ENCODE results near the gene C17orf113. TPM values are rescaled to one million over a fixed set of nuclear protein-coding genes. Genes with fewer than 3 reads are reported as not detected.
"Not testable (repeated sequence)": the region's sequence is repeated elsewhere in the genome, so short reads cannot be mapped to it uniquely, and the experiment has no call there.

Gene C17orf113
- total RNA-seq, 2 experiments from 2014 or later = 0.15 to 0.26 TPM

DNA sequence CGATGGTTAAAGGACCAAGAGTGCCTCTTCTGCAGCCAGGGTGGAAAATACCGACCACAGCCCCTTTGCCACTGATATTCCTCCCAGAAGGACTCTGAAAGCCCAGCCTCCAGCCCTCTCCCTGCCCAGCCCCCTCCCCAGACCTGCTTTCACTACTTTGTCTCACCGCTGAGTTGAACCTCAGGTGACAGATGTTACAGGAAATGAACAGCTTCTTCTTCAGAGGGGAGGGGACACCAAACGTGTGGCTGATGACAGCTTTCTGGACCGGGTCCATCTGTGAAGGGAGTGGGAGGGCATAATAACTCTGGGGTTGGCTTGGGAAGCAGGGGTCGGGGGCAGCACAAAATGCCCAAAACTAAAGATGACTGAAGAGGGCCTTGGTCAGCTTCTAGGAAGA lies 16.3 kb downstream of the C17orf113 start:
- peak; percentile 18 for DNase-seq
- Mint-ChIP-seq H3K4me3 (no peak overlapping the region), H3K27ac (no peak overlapping the region), H3K27me3 (peaks cover 10% of the 10 kb centered on the region), H3K4me1 (ENCODE audit: low read depth) (peaks cover 5% of the 10 kb centered on the region), H3K9me3 (no peaks in the 10 kb centered on the region), H3K36me3 (no peaks in the 10 kb centered on the region)
- ChIA-PET POLR2A (interaction anchor here (1.1 kb wide), 1 partner anchor 11 kb away, joined by 3 read pairs; no protein-coding TSS in a partner anchor), CTCF (interaction anchor here (0.7 to 1.7 kb wide), 4 partner anchors 9 to 67 kb away, joined by 3 to 6 read pairs (median 4); partner anchors contain the start of gene NKIRAS2)
- intact Hi-C loops (cut with micrococcal nuclease) = no loop called here

DNA sequence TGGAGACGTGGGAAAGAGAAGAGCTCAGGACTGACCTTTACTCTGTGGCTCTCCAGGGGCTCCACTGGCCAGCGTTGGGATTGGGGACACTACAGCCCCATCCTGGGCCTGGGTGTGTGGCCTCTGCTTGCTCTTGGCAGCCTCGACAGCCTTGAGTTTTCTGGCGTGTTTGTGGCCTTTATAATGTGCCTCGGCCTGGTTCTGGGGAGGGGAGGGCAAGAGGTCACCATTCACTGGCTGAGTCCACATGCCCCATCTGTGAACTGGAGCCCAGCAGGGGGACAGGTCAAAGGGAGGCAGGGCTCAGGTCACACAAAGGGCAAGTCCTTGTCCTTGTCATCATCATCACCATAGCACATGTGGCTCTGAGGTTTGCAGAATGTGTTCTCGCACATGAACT lies 18.8 kb downstream of the C17orf113 start:
- Mint-ChIP-seq H3K9me3 (no peaks in the 10 kb centered on the region), H3K27ac (no peak overlapping the region), H3K27me3 (no peaks in the 10 kb centered on the region), H3K4me1 (ENCODE audit: low read depth) (peaks cover 5% of the 10 kb centered on the region), H3K36me3 (no peaks in the 10 kb centered on the region), H3K4me3 (no peak overlapping the region)
- no peak for DNase-seq
- CTCF ChIA-PET = interaction anchor here (0.7 to 1.5 kb wide), 3 partner anchors 12 to 374 kb away, joined by 3 to 6 read pairs (median 3); partner anchors contain the start of gene NKIRAS2
- POLR2A ChIA-PET = no interaction called here
- intact Hi-C loops (cut with micrococcal nuclease) = no loop called here

GRCh38 chr17:42028791-42029127 lies 21.6 kb downstream of the C17orf113 start:
- intact Hi-C loops (cut with micrococcal nuclease) = loop anchor here (5.0 kb wide), 1 partner anchor 39 kb away; no protein-coding TSS in a partner anchor
- H3K36me3 Mint-ChIP-seq = peaks cover 4% of the 10 kb centered on the region
- H3K9me3 Mint-ChIP-seq = no peaks in the 10 kb centered on the region
- H3K27me3 Mint-ChIP-seq = no peaks in the 10 kb centered on the region
- H3K4me1 Mint-ChIP-seq (ENCODE audit: low read depth) = peaks cover 6% of the 10 kb centered on the region
- no peak overlapping the region for H3K27ac Mint-ChIP-seq
- ChIA-PET CTCF (no interaction called here), POLR2A (no interaction called here)
- H3K4me3 Mint-ChIP-seq = no peak overlapping the region
- DNase-seq = no peak

DNA sequence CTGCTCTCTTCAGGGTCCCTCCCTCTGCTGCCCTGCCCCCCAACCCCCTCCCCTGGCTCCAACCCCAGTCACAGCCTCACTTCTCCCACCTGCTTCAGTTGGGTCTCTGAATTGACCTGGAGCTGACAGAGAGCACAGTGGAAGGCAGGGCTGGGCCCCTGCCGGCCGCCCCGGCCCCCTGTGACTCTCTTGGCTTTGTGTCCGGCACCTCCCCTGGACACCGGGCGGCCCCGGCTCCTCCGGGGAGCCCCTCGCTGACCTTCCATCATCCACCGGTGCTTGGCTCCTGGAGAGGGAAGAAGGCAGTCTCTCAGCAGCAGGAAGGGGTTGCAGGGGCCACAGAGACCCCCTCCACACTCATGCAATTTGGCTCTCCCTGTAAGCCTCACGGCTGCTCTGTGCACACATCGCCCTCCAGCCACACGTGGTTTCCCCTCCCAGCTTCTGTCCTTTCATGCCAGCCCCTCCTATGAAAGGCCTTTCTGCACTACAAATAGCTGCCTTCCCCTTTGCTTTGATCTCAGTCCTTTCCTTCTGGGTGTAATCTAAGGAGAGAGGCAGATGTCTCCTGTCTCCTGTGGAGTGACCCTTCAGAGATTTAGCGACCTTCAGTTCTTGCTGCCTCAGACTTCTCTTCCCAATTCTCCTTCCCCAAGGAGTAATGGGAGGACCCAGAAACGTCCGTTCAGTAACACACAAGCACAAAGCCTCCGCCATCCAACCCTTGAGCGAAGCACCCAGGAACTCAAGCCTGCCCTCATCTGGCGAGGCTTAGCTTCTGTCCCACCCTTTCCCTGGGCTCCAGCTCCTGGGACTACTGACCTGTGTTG lies 22.2 kb downstream of the C17orf113 start:
- H3K4me1 Mint-ChIP-seq (ENCODE audit: low read depth) = peaks cover 5% of the 10 kb centered on the region
- intact Hi-C loops (cut with micrococcal nuclease) = loop anchor here (5.0 kb wide), 1 partner anchor 39 kb away; no protein-coding TSS in a partner anchor
- DNase-seq = no peak
- no peak overlapping the region for H3K27ac Mint-ChIP-seq
- no peaks in the 10 kb centered on the region for H3K9me3 Mint-ChIP-seq
- peaks cover 4% of the 10 kb centered on the region for H3K36me3 Mint-ChIP-seq
- CTCF ChIA-PET = interaction anchor here (1.0 to 13.7 kb wide), 2 partner anchors 38 to 86 kb away, joined by 3 to 211 read pairs; partner anchors contain the start of genes DHX58 and KAT2A
- H3K27me3 Mint-ChIP-seq = no peaks in the 10 kb centered on the region
- POLR2A ChIA-PET = no interaction called here
- no peak overlapping the region for H3K4me3 Mint-ChIP-seq

DNA sequence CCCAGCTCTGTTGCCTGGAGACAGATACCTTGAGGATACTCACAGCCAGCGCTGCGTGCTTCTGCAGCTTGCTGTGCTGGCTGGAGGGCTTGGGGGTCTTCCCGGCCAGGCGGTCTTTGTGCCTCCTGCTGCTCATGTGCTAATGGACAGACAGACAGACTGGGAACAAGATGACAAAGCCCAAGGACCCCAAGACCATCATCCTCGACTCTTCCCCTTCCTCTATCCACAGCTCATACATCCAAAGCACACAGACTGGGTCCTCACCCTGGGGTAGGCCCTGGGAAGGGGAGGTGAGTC lies 22.9 kb downstream of the C17orf113 start:
- intact Hi-C loops (cut with micrococcal nuclease) = loop anchor here (5.0 kb wide), 1 partner anchor 40 kb away; no protein-coding TSS in a partner anchor
- no peak overlapping the region for H3K27ac Mint-ChIP-seq
- POLR2A ChIA-PET = no interaction called here

DNA sequence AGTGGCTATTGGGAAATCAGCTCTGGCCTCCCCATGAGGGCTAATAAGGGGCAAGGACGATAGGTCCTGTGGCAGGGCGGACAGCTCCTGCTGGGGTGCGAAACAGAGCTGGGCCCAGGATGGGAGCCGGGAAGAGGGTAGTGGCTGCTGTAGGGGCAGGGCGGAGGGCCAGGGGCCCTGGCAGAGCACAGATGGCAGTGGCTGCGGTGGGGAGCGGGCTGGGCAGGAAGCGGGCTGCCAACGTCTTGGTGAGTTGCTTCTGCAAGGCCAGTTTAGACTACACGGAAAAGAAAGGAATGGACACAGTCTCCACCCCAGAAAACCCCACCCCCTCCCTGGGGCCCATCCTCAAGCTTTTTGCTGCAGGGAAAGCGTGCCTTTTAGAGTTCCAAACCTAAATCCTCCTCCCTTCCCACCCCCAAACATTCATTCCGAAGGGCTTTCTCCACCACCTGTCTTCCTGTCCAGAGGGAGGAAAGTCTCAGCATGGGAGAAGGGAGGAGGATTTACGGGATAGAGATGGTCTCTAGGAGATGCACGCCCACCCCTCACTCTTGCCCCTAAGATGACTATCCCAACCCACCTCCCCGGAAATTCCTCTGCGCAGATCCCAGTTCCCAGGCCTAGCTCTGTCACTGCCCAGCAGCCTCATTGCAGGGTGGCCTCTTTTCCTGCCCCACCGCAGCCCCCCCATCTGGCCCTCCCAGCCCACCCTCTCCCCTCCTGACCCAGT lies 23.4 kb downstream of the C17orf113 start:
- peaks cover 8% of the 10 kb centered on the region for H3K36me3 Mint-ChIP-seq
- no peaks in the 10 kb centered on the region for H3K27me3 Mint-ChIP-seq
- intact Hi-C loops (cut with micrococcal nuclease) = loop anchor here (5.0 kb wide), 1 partner anchor 40 kb away; no protein-coding TSS in a partner anchor
- peaks cover 9% of the 10 kb centered on the region for H3K4me1 Mint-ChIP-seq (ENCODE audit: low read depth)
- ChIA-PET POLR2A (interaction anchor here (1.0 to 1.7 kb wide), 3 partner anchors 9 to 86 kb away, joined by 3 to 4 read pairs (median 4); partner anchors contain the start of genes DHX58 and DNAJC7), CTCF (interaction anchor here (0.7 to 13.7 kb wide), 6 partner anchors 11 to 87 kb away, joined by 3 to 211 read pairs (median 14); partner anchors contain the start of genes DHX58, DNAJC7, KAT2A and ZNF385C)
- H3K9me3 Mint-ChIP-seq = no peaks in the 10 kb centered on the region
- H3K4me3 Mint-ChIP-seq = no peak overlapping the region
- H3K27ac Mint-ChIP-seq = no peak overlapping the region
- no peak for DNase-seq

More for the DNA sequence above, 22.9 kb downstream of the C17orf113 start:
- peaks cover 5% of the 10 kb centered on the region for H3K4me1 Mint-ChIP-seq (ENCODE audit: low read depth)
- peaks cover 4% of the 10 kb centered on the region for H3K36me3 Mint-ChIP-seq
- H3K27me3 Mint-ChIP-seq = no peaks in the 10 kb centered on the region
- no peaks in the 10 kb centered on the region for H3K9me3 Mint-ChIP-seq
- no peak for DNase-seq
- H3K4me3 Mint-ChIP-seq = no peak overlapping the region
- CTCF ChIA-PET = interaction anchor here (1.0 to 13.7 kb wide), 3 partner anchors 39 to 87 kb away, joined by 3 to 211 read pairs (median 3); partner anchors contain the start of genes DHX58 and KAT2A

DNA sequence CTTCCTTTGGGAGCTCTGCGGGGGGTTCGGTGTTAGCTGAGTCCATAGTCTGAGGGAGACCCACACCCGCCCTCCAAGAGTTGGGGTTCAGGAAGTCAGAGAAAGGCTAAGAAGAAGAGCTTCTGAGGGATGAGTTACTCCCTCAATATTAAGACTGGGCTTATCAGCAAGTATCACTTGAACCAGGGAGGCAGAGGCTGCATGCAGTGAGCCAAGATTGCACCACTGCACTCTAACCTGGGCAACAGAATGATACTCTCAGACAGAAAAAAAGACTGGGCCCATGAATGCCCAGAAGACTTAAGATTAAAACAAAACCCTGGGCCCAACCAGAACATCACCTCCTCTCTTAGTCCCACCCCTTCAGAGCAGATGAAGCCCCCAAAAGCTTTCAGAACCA lies 24.5 kb downstream of the C17orf113 start:
- Mint-ChIP-seq H3K4me3 (no peak overlapping the region), H3K27me3 (no peaks in the 10 kb centered on the region), H3K27ac (no peak overlapping the region), H3K4me1 (ENCODE audit: low read depth) (peaks cover 14% of the 10 kb centered on the region), H3K9me3 (no peaks in the 10 kb centered on the region), H3K36me3 (peaks cover 8% of the 10 kb centered on the region)
- intact Hi-C loops (cut with micrococcal nuclease) = loop anchor here (1.0 to 5.0 kb wide), 3 partner anchors 41 to 90 kb away; no protein-coding TSS in a partner anchor
- CTCF ChIA-PET = interaction anchor here (1.0 to 13.7 kb wide), 14 partner anchors 10 to 155 kb away, joined by 3 to 211 read pairs (median 6); partner anchors contain the start of genes C17orf113, DHX58, DNAJC7 and KAT2A
- POLR2A ChIA-PET = interaction anchor here (1.0 to 1.7 kb wide), 5 partner anchors 8 to 88 kb away, joined by 3 to 4 read pairs (median 3); partner anchors contain the start of genes DHX58 and DNAJC7
- DNase-seq = no peak

DNA sequence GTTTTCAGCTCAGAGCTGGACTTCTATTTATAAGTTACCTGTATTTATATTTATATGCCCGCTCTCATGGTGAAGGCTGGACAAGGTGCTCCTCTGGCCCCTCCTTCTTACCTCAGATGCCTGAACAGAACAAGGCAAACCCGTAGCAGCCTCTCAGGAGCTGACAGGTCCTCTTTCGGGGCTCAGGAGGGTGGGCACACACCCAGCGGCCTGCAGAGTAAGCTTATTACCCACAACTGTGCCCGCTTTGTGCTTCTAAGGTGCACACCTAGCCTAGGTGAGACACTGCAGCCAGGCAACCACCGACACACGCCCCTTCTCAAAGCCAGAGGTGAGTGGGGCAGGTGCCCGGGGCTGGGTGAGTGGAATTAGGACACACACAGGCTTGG lies 25.2 kb downstream of the C17orf113 start:
- POLR2A ChIA-PET = interaction anchor here (1.2 to 1.7 kb wide), 3 partner anchors 74 to 89 kb away, joined by 3 to 4 read pairs (median 3); partner anchors contain the start of gene DHX58
- Mint-ChIP-seq H3K4me3 (no peak overlapping the region), H3K27ac (no peak overlapping the region), H3K9me3 (no peaks in the 10 kb centered on the region), H3K4me1 (ENCODE audit: low read depth) (peaks cover 19% of the 10 kb centered on the region), H3K36me3 (peaks cover 8% of the 10 kb centered on the region), H3K27me3 (no peaks in the 10 kb centered on the region)
- intact Hi-C loops (cut with micrococcal nuclease) = loop anchor here (1.0 to 5.0 kb wide), 3 partner anchors 42 to 91 kb away; no protein-coding TSS in a partner anchor
- CTCF ChIA-PET = interaction anchor here (0.6 to 13.7 kb wide), 20 partner anchors 9 to 156 kb away, joined by 3 to 211 read pairs (median 4); partner anchors contain the start of genes C17orf113, DHX58, DNAJC7 and KAT2A
- no peak for DNase-seq

DNA sequence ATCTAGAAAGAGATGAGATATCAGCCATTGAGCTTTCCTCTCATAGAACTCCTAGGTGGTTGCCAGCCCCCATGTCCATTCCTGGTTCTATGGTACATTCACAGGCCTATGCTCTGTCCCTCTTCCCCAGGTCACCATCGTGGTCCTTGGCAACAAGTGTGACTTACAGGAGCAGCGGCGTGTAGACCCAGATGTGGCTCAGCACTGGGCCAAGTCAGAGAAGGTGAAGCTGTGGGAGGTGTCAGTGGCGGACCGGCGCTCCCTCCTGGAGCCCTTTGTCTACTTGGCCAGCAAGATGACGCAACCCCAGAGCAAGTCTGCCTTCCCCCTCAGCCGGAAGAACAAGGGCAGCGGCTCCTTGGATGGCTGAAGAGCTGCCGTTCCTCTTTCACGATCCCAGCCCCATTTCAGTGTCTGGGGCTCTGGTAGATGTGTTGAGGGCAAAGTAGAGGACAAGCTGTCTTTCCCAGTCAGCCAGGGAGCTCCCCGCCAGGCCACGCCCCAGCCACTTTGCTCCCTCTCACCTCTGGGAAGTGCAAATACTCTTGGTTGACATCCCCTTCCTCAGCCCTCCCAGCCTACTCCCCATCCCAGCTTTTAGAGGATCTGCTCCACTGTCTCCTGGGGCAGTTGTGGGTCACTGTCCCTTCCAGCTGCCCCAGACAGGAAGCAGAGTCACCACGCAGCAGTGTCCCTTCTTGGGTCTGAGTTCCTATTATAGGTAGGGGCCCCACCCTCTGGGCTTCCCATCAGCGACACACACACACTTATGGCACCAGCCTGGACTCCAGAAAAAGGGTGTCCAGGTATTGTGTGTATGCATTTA lies 26.7 kb downstream of the C17orf113 start:
- H3K27ac Mint-ChIP-seq = no peak overlapping the region

GRCh38 chr17:42020845-42021244 lies 29.6 kb downstream of the C17orf113 start:
- DNase-seq; H3K9me3 Mint-ChIP-seq; H3K27ac Mint-ChIP-seq; H3K27me3 Mint-ChIP-seq; intact Hi-C loops (cut with micrococcal nuclease): not testable (repeated sequence)
- POLR2A ChIA-PET = interaction anchor here (0.6 to 3.5 kb wide), 6 partner anchors 25 to 399 kb away, joined by 3 to 13 read pairs (median 3); partner anchors contain the start of gene KAT2A
- Mint-ChIP-seq H3K4me1 (ENCODE audit: low read depth) (peaks cover 40% of the 10 kb centered on the region), H3K36me3 (peaks cover 17% of the 10 kb centered on the region), H3K4me3 (peak overlapping the region; percentile 82)
- CTCF ChIA-PET = interaction anchor here (0.9 to 13.7 kb wide), 16 partner anchors 11 to 353 kb away, joined by 3 to 211 read pairs (median 4); partner anchors contain the start of genes DHX58, KAT2A, ODAD4 and ZNF385C

More for the DNA sequence above, 26.7 kb downstream of the C17orf113 start:
- DNase-seq = no peak
- Mint-ChIP-seq H3K4me3 (no peak overlapping the region), H3K4me1 (ENCODE audit: low read depth) (peaks cover 27% of the 10 kb centered on the region), H3K36me3 (peaks cover 8% of the 10 kb centered on the region), H3K9me3 (no peaks in the 10 kb centered on the region), H3K27me3 (no peaks in the 10 kb centered on the region)
- CTCF ChIA-PET = interaction anchor here (0.6 to 13.7 kb wide), 14 partner anchors 11 to 512 kb away, joined by 3 to 211 read pairs (median 3); partner anchors contain the start of genes C17orf113, DHX58, KAT2A and NAGLU
- POLR2A ChIA-PET = interaction anchor here (0.5 to 1.1 kb wide), 4 partner anchors 11 to 1955 kb away, joined by 3 to 4 read pairs (median 3); partner anchors contain the start of gene DHX58
- intact Hi-C loops (cut with micrococcal nuclease) = no loop called here

All from activated CD4-positive, alpha-beta memory T cell treated with anti-CD3 and anti-CD28 coated beads for 36 hours (primary cell).